KMS-11 (cell line): Measurements from ENCODE around the gene UBE2F.

Experiments
- H2AFZ ChIP-seq: fragments of 200-600 bp; sonication (generic); 2 replicates; pipeline ENCODE4 v1.6.1; 2016; ENCODE audit warnings: antibody characterized with exemption, mixed run types, low read depth
- H3K27ac ChIP-seq: fragments of 200-600 bp; sonication (generic); 2 replicates; pipeline ENCODE4 v1.6.1; 2016; ENCODE audit warnings: mild to moderate bottlenecking, mixed run types
- H3K27me3 ChIP-seq: fragments of 200-600 bp; sonication (generic); 2 replicates; pipeline ENCODE4 v1.6.1; 2017; ENCODE audit warnings: mild to moderate bottlenecking, low read depth, mixed run types, moderate library complexity; ENCODE audit not compliant: insufficient read depth
- H3K36me3 ChIP-seq: fragments of 200-600 bp; sonication (generic); 2 replicates; pipeline ENCODE4 v1.6.1; 2017; ENCODE audit warnings: mild to moderate bottlenecking, mixed run types; ENCODE audit not compliant: insufficient read depth
- H3K4me1 ChIP-seq: fragments of 200-600 bp; sonication (generic); 2 replicates; pipeline ENCODE4 v1.6.1; 2016; ENCODE audit warnings: mild to moderate bottlenecking, low read depth, mixed run types; ENCODE audit not compliant: poor library complexity, severe bottlenecking
- H3K4me2 ChIP-seq: fragments of 200-600 bp; sonication (generic); 2 replicates; pipeline ENCODE4 v1.7.0; 2016; ENCODE audit warnings: mild to moderate bottlenecking, mixed run types
- H3K4me3 ChIP-seq: fragments of 200-600 bp; sonication (generic); IDR thresholded peaks from 2 replicates; pipeline ENCODE4 v1.6.1; 2017; ENCODE audit warnings: low read depth, low read length, mixed read lengths; ENCODE audit not compliant: insufficient read depth
- H3K79me2 ChIP-seq: fragments of 200-600 bp; sonication (generic); 2 replicates; pipeline ENCODE4 v1.6.1; 2016; ENCODE audit warnings: low read depth, mixed run types; ENCODE audit not compliant: insufficient read depth
- H3K9ac ChIP-seq: fragments of 200-600 bp; sonication (generic); 2 replicates; pipeline ENCODE4 v1.6.1; 2016; ENCODE audit warnings: mild to moderate bottlenecking, mixed run types
- H4K20me1 ChIP-seq: fragments of 200-600 bp; sonication (generic); 2 replicates; pipeline ENCODE4 v1.6.1; 2016; ENCODE audit warnings: mild to moderate bottlenecking, mixed run types; ENCODE audit not compliant: insufficient read depth
- TF ChIP-seq, protein P1 (sequence below): fragments of 200-600 bp; sonication (generic); conservative IDR thresholded peaks from 2 replicates; pipeline ENCODE4 v1.6.1; 2017; ENCODE audit warnings: low read depth, mild to moderate bottlenecking, antibody characterized with exemption, low read length, moderate library complexity, mixed read lengths

UBE2F gene

DNA sequence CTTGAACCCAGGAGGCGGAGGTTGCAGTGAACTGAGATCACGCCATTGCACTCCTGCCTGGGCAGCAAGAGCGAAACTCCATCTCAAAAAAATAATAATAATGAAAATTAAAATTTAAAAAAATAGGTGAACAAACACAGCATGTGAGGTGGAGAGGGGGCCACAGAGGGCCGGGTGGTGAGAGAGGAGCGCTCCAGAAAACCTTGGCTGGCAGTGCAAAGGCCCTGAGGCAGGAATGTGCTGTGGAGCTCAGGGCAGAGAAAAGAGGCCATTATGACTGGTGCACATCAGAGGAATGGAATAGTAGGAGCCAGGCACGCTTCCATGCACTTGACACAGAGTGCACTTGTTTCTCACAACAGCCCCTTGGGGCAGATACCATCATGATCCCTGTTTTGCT is 72.3 kb downstream of the UBE2F start:
- Histone ChIP-seq H3K27me3 (no peaks in the 10 kb centered on the region), H3K27ac (no peak overlapping the region), H2AFZ (no peak overlapping the region), H3K4me1 (peaks cover 3% of the 10 kb centered on the region), H3K36me3 (no peaks in the 10 kb centered on the region), H3K4me3 (no peak overlapping the region), H4K20me1 (no peaks in the 10 kb centered on the region), H3K9ac (no peak overlapping the region), H3K4me2 (no peak overlapping the region), H3K79me2 (no peaks in the 10 kb centered on the region)
- TF ChIP-seq, protein P1, sequence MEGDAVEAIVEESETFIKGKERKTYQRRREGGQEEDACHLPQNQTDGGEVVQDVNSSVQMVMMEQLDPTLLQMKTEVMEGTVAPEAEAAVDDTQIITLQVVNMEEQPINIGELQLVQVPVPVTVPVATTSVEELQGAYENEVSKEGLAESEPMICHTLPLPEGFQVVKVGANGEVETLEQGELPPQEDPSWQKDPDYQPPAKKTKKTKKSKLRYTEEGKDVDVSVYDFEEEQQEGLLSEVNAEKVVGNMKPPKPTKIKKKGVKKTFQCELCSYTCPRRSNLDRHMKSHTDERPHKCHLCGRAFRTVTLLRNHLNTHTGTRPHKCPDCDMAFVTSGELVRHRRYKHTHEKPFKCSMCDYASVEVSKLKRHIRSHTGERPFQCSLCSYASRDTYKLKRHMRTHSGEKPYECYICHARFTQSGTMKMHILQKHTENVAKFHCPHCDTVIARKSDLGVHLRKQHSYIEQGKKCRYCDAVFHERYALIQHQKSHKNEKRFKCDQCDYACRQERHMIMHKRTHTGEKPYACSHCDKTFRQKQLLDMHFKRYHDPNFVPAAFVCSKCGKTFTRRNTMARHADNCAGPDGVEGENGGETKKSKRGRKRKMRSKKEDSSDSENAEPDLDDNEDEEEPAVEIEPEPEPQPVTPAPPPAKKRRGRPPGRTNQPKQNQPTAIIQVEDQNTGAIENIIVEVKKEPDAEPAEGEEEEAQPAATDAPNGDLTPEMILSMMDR: no peak

DNA sequence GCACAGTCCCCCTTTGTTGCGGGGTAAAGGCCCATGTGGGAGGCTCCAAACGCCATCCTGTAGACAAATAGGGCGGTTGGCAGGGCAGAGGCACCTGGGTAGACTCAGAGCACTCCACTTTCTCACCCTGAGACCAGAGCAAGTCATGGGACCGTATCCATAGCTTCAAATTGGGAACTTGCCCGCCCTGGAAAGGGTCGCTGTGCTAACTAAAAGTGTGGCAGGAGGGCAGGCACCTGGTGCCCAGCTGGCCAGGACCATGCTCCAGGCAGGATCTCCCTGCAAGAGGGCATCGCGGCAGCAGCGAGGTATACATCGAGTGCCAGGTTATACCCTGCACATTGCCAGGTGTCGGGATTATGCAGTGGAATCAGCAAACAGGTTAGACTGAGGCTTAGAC is 73.2 kb downstream of the UBE2F start:
- no peaks in the 10 kb centered on the region for H3K27me3 ChIP-seq
- H3K4me1 ChIP-seq: no peaks in the 10 kb centered on the region
- TF ChIP-seq, protein P1: no peak
- no peak overlapping the region for H2AFZ ChIP-seq
- H3K27ac ChIP-seq: no peak overlapping the region
- no peak overlapping the region for H3K9ac ChIP-seq
- H3K79me2 ChIP-seq: no peaks in the 10 kb centered on the region
- H3K4me3 ChIP-seq: no peak overlapping the region
- no peaks in the 10 kb centered on the region for H4K20me1 ChIP-seq
- H3K4me2 ChIP-seq: no peak overlapping the region
- no peaks in the 10 kb centered on the region for H3K36me3 ChIP-seq

DNA sequence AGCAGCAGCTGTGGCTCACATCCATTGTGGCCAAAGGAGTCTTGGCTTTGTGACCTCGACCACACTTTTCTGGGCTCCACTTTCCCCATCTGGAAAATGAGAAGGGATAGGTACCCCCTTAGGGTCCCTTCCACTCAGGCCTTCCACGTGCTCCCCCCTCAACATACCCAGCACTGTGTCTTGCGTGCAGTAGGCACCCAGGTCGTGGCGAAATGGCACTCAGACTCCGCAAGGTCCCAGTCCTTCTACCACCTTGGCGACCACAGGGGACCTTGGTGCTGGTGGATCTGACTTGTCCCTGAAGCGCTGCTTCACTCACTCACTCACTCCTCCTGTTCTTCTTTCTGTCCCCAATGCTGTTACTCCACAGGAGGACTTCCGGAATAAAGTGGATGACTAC is 74.1 kb downstream of the UBE2F start:
- no peak overlapping the region for H3K4me2 ChIP-seq
- H4K20me1 ChIP-seq: no peaks in the 10 kb centered on the region
- H3K4me1 ChIP-seq: no peaks in the 10 kb centered on the region
- H3K4me3 ChIP-seq: no peak overlapping the region
- TF ChIP-seq, protein P1: no peak
- H2AFZ ChIP-seq: no peak overlapping the region
- H3K27ac ChIP-seq: no peak overlapping the region
- H3K79me2 ChIP-seq: no peaks in the 10 kb centered on the region
- no peak overlapping the region for H3K9ac ChIP-seq
- no peaks in the 10 kb centered on the region for H3K36me3 ChIP-seq
- H3K27me3 ChIP-seq: no peaks in the 10 kb centered on the region

DNA sequence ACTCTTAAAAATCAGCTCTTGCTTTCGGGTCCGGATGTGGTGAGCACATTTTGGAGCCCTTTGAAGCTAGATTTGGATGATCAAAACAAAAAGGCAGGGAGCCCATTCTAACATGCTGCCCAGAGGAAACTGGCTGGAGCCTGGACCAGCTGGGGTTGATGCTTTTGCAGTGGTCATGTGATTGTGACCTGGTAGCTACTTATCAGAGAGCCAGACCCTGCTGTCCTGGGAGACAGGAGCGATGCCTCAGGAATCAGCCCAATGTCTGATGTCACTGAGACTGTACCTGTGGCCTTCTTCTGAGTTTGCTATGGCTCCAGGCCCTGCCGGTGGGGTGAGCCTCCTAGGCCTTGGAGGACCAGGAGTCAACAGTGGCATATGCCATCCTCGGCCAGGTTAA is 75.3 kb downstream of the UBE2F start:
- no peaks in the 10 kb centered on the region for H3K79me2 ChIP-seq
- H4K20me1 ChIP-seq: no peaks in the 10 kb centered on the region
- no peak overlapping the region for H3K4me2 ChIP-seq
- no peaks in the 10 kb centered on the region for H3K4me1 ChIP-seq
- TF ChIP-seq, protein P1: no peak
- no peak overlapping the region for H2AFZ ChIP-seq
- H3K4me3 ChIP-seq: no peak overlapping the region
- no peaks in the 10 kb centered on the region for H3K27me3 ChIP-seq
- no peaks in the 10 kb centered on the region for H3K36me3 ChIP-seq
- no peak overlapping the region for H3K27ac ChIP-seq
- H3K9ac ChIP-seq: no peak overlapping the region
